Naive B cell (primary cell): Measurements from ENCODE around the gene RAF1. TPM values are rescaled to one million over a fixed set of nuclear protein-coding genes. Genes with fewer than 3 reads are reported as not detected.
"Not testable (repeated sequence)": the region's sequence is repeated elsewhere in the genome, so short reads cannot be mapped to it uniquely, and the experiment has no call there.

Source experiments
- ATAC-seq, 2 donors: fragments of 150-1000 bp; cut with Tn5 transposase; 2 replicates each; pipeline ENCODE4 v1.10.0; 2021; ENCODE audit warnings: low read depth in 2 of 2, mild to moderate bottlenecking in 2 of 2, moderate library complexity in 2 of 2
- DNase-seq: peaks from one replicate; pipeline ENCODE4 v3.0.0; 2022
- H3K27ac Mint-ChIP-seq, 6 donors: one replicate each; pipeline ENCODE4 v1.8.0; 2020 to 2022; ENCODE audit warnings: mild to moderate bottlenecking in 6 of 6, mixed read lengths in 6 of 6, moderate library complexity in 5 of 6, inconsistent platforms in 2 of 6
- H3K27me3 Mint-ChIP-seq, 3 donors: one replicate each; pipeline ENCODE4 v1.8.0; 2021 to 2022; ENCODE audit warnings: mixed read lengths in 3 of 3, mild to moderate bottlenecking in 1 of 3
- H3K36me3 Mint-ChIP-seq, 2 donors: one replicate each; pipeline ENCODE4 v1.8.0; 2020 to 2022; ENCODE audit warnings: mixed read lengths in 2 of 2, inconsistent platforms in 1 of 2, mild to moderate bottlenecking in 1 of 2
- H3K4me1 Mint-ChIP-seq, 3 donors: one replicate each; pipeline ENCODE4 v1.8.0; 2020 to 2022; ENCODE audit warnings: mixed read lengths in 3 of 3, inconsistent platforms in 1 of 3, mild to moderate bottlenecking in 1 of 3, moderate library complexity in 1 of 3
- H3K4me3 Mint-ChIP-seq, 8 donors: one replicate each; pipeline ENCODE4 v1.8.0; 2020 to 2022; ENCODE audit warnings: mild to moderate bottlenecking in 8 of 8, mixed read lengths in 8 of 8, moderate library complexity in 8 of 8, inconsistent platforms in 2 of 8
- H3K9me3 Mint-ChIP-seq, 7 donors: one replicate each; pipeline ENCODE4 v1.8.0; 2020 to 2022; ENCODE audit warnings: mixed read lengths in 7 of 7, mild to moderate bottlenecking in 5 of 7, inconsistent platforms in 2 of 7, moderate library complexity in 1 of 7
- polyA plus RNA-seq, 6 donors: library from polyadenylated mRNA; unstranded; fragments of 300-500 nt; fragmentation: Illumina TruSeq; gene quantifications; one replicate each; pipeline ENCODE4 v1.2.3, GENCODE V29; 2021; ENCODE audit warnings: low read depth in 6 of 6

RAF1 gene
- polyA plus RNA-seq, 6 donors from 2014 or later: 44.3 to 69.2 (median 59.5) TPM

GRCh38 chr3:12556690-12557472 lies 107.0 kb downstream of the RAF1 start, which contains the start of gene MKRN2:
Gene MKRN2, plus strand, starts transcription at chr3:12557087. Its CDS starts 64 bp downstream, at chr3:12557151.
- DNase-seq (peak; percentile 82), ATAC-seq (peak; percentile 95 to 97)
- Mint-ChIP-seq H3K9me3 (peaks cover 0 to 2% (median 0%) of the 10 kb centered on the region in 7 donors), H3K4me3 (peak within 1 kb of the TSS; percentile 93 to 99 (median 96)), H3K4me1 (peaks cover 52 to 63% (median 59%) of the 10 kb centered on the region in 3 donors), H3K27me3 (peaks cover 9 to 22% (median 21%) of the 10 kb centered on the region in 3 donors), H3K36me3 (no peaks in the 10 kb centered on the region), H3K27ac (peak within 1 kb of the TSS; percentile 88 to 96 (median 94))

- ATAC-seq: no peak
- Mint-ChIP-seq H3K36me3 (no peaks in the 10 kb centered on the region), H3K4me3 (peak overlapping the region; percentile 93 to 99 (median 96)), H3K4me1 (peaks cover 52 to 57% (median 55%) of the 10 kb centered on the region in 3 donors), H3K27ac (peak overlapping the region; percentile 87 to 95 (median 92)), H3K27me3 (peaks cover 9 to 22% (median 21%) of the 10 kb centered on the region in 3 donors), H3K9me3 (peaks cover 0 to 2% (median 0%) of the 10 kb centered on the region in 7 donors)
- peak; percentile 5 for DNase-seq
These were observed 107.6 kb downstream of the RAF1 start for GRCh38 chr3:12556314-12556689.

- H3K9me3 Mint-ChIP-seq: peaks cover 0 to 2% (median 0%) of the 10 kb centered on the region in 7 donors
- peak; percentile 7 for DNase-seq
- H3K4me3 Mint-ChIP-seq: peak overlapping the region; percentile 80 to 99 (median 91)
- H3K27ac Mint-ChIP-seq: peak overlapping the region in 2 of 6 donors; percentile 15 to 32
- peaks cover 19 to 25% (median 22%) of the 10 kb centered on the region in 3 donors for H3K27me3 Mint-ChIP-seq
- no peaks in the 10 kb centered on the region for H3K36me3 Mint-ChIP-seq
- peaks cover 32 to 34% (median 34%) of the 10 kb centered on the region in 3 donors for H3K4me1 Mint-ChIP-seq
- ATAC-seq: no peak
These were observed 110.0 kb downstream of the RAF1 start for GRCh38 chr3:12553921-12554391.

- Mint-ChIP-seq H3K27ac (no peak overlapping the region), H3K9me3 (peaks cover 0 to 2% (median 0%) of the 10 kb centered on the region in 7 donors), H3K4me1 (peaks cover 4 to 11% (median 7%) of the 10 kb centered on the region in 3 donors), H3K36me3 (no peaks in the 10 kb centered on the region), H3K4me3 (no peak overlapping the region), H3K27me3 (peaks cover 19 to 25% (median 22%) of the 10 kb centered on the region in 3 donors)
- ATAC-seq: no peak
- DNase-seq: no peak
These were observed 113.8 kb downstream of the RAF1 start for GRCh38 chr3:12549971-12550760.

- H3K36me3 Mint-ChIP-seq: no peaks in the 10 kb centered on the region
- peaks cover 0 to 7% (median 3%) of the 10 kb centered on the region in 3 donors for H3K27me3 Mint-ChIP-seq
- DNase-seq: no peak
- peak within 1 kb of the TSS in 1 of 6 donors; percentile 49 for H3K27ac Mint-ChIP-seq
- no peak within 1 kb of the TSS for H3K4me3 Mint-ChIP-seq
- H3K9me3 Mint-ChIP-seq: no peaks in the 10 kb centered on the region
- no peaks in the 10 kb centered on the region for H3K4me1 Mint-ChIP-seq
- no peak for ATAC-seq
These were observed 118.5 kb downstream of the RAF1 start, which contains the start of gene MKRN2OS for GRCh38 chr3:12545473-12545791. Gene MKRN2OS, minus strand, starts transcription at chr3:12545499. Its CDS starts 35 bp downstream, at chr3:12545464.

- no peak overlapping the region for H3K27ac Mint-ChIP-seq
- DNase-seq (no peak), ATAC-seq (no peak)
- H3K36me3 Mint-ChIP-seq: no peaks in the 10 kb centered on the region
- no peak overlapping the region for H3K4me3 Mint-ChIP-seq
- H3K4me1 Mint-ChIP-seq: no peaks in the 10 kb centered on the region
- no peaks in the 10 kb centered on the region for H3K9me3 Mint-ChIP-seq
- peaks cover 0 to 1% (median 0%) of the 10 kb centered on the region in 3 donors for H3K27me3 Mint-ChIP-seq
These were observed 119.1 kb downstream of the RAF1 start for GRCh38 chr3:12544652-12545472.

- not testable (repeated sequence) for H3K27me3 Mint-ChIP-seq, DNase-seq, H3K27ac Mint-ChIP-seq, H3K4me1 Mint-ChIP-seq, ATAC-seq, H3K9me3 Mint-ChIP-seq, H3K4me3 Mint-ChIP-seq, H3K36me3 Mint-ChIP-seq
These were observed 120.4 kb downstream of the RAF1 start for GRCh38 chr3:12543497-12543896.

GRCh38 chr3:12541625-12542024 lies 122.3 kb downstream of the RAF1 start:
- no peak overlapping the region for H3K4me3 Mint-ChIP-seq
- peak overlapping the region in 1 of 6 donors; percentile 28 for H3K27ac Mint-ChIP-seq
- H3K9me3 Mint-ChIP-seq: no peaks in the 10 kb centered on the region
- H3K36me3 Mint-ChIP-seq: no peaks in the 10 kb centered on the region
- no peak for ATAC-seq
- no peaks in the 10 kb centered on the region for H3K27me3 Mint-ChIP-seq
- H3K4me1 Mint-ChIP-seq: no peaks in the 10 kb centered on the region
- DNase-seq: no peak

GRCh38 chr3:12536423-12536822 lies 127.5 kb downstream of the RAF1 start:
- Mint-ChIP-seq H3K27me3 (no peaks in the 10 kb centered on the region), H3K4me3 (no peak overlapping the region), H3K36me3 (peaks cover 10 to 17% of the 10 kb centered on the region in 2 donors), H3K4me1 (no peaks in the 10 kb centered on the region), H3K9me3 (no peaks in the 10 kb centered on the region), H3K27ac (no peak overlapping the region)
- no peak for DNase-seq
- no peak for ATAC-seq

Other genes with a start within 250 kb of the RAF1 start
- 10 to 100 TPM in 3 of 6 donors, 1 to 10 TPM in 3; 6.6 to 16.1 (median 11.4) TPM for gene TSEN2, start 179.6 kb downstream of the RAF1 start, polyA plus RNA-seq
- gene MKRN2OS, start 118.6 kb downstream of the RAF1 start, polyA plus RNA-seq: not detected
- 10 to 100 TPM; 35.7 to 54.4 (median 51.4) TPM for gene MKRN2, start 107.0 kb downstream of the RAF1 start, polyA plus RNA-seq
- 1 to 10 TPM in 4 of 6 donors, under 1 TPM in 1, not detected in 1; 0.92 to 2.7 (median 2.2) TPM for gene TMEM40, start 95.1 kb upstream of the RAF1 start, polyA plus RNA-seq
- under 1 TPM in 5 of 6 donors, not detected in 1; 0.12 to 0.61 (median 0.49) TPM for gene CAND2, start 132.6 kb upstream of the RAF1 start, polyA plus RNA-seq
- 1,000 to 10,000 TPM; 1,322 to 3,271 (median 2,987) TPM for gene RPL32, start 177.4 kb upstream of the RAF1 start, polyA plus RNA-seq